CD4-positive, alpha-beta T cell treated with Interferon gamma for 1 hour (primary cell): ENCODE measurements around the gene ARMC8.
"Not testable (repeated sequence)": the region's sequence is repeated elsewhere in the genome, so short reads cannot be mapped to it uniquely, and the experiment has no call there.

Experiments used
- DNase-seq: peaks from one replicate; pipeline ENCODE4 v3.0.0-alpha.2; 2020

The ARMC8 gene

GRCh38 chr3:138187296-138188012 is at the start of gene ARMC8:
Gene ARMC8, plus strand, starts transcription at chr3:138187301. Its CDS starts 254 bp downstream, at chr3:138187555.
- DNase-seq: peak; percentile 25

- DNase-seq: no peak
Observed at GRCh38 chr3:138137861-138138260, 49.2 kb upstream of the ARMC8 start.

GRCh38 chr3:138139691-138140090 is 47.4 kb upstream of the ARMC8 start:
- DNase-seq: no peak

- no peak for DNase-seq
Observed at GRCh38 chr3:138140940-138141339, 46.2 kb upstream of the ARMC8 start.

GRCh38 chr3:138142181-138142580 is 44.9 kb upstream of the ARMC8 start:
- not testable (repeated sequence) for DNase-seq

GRCh38 chr3:138148503-138148902 is 38.6 kb upstream of the ARMC8 start:
- no peak for DNase-seq

GRCh38 chr3:138154534-138154933 is 32.6 kb upstream of the ARMC8 start:
- DNase-seq: no peak

- no peak for DNase-seq
Observed at GRCh38 chr3:138157743-138158142, 29.4 kb upstream of the ARMC8 start.

GRCh38 chr3:138165061-138165460 is 22.0 kb upstream of the ARMC8 start:
- DNase-seq: no peak

- DNase-seq: no peak
Observed at GRCh38 chr3:138172625-138173024, 14.5 kb upstream of the ARMC8 start.

- no peak for DNase-seq
Observed at GRCh38 chr3:138173769-138174420, 13.2 kb upstream of the ARMC8 start.

- peak; percentile 77 for DNase-seq
Observed at GRCh38 chr3:138174421-138175131, 12.5 kb upstream of the ARMC8 start, which contains the start of gene DBR1. Gene DBR1, minus strand, starts transcription at chr3:138174921. Its CDS starts 126 bp downstream, at chr3:138174795.

- DNase-seq: no peak
Observed at GRCh38 chr3:138180375-138181029, 6.6 kb upstream of the ARMC8 start.

GRCh38 chr3:138184994-138185393 is 2.1 kb upstream of the ARMC8 start:
- no peak for DNase-seq

GRCh38 chr3:138186221-138186620 is 880 bp upstream of the ARMC8 start:
- no peak for DNase-seq

GRCh38 chr3:138186803-138187295 is 252 bp upstream of the ARMC8 start:
- peak; percentile 91 for DNase-seq

- DNase-seq: no peak
Observed at GRCh38 chr3:138188013-138188730, 1.1 kb downstream of the ARMC8 start.

GRCh38 chr3:138195481-138195880 is 8.4 kb downstream of the ARMC8 start:
- DNase-seq: no peak

- no peak for DNase-seq
Observed at GRCh38 chr3:138196023-138196422, 8.9 kb downstream of the ARMC8 start.

GRCh38 chr3:138197058-138197457 is 10.0 kb downstream of the ARMC8 start:
- no peak for DNase-seq

- no peak for DNase-seq
Observed at GRCh38 chr3:138197524-138197923, 10.4 kb downstream of the ARMC8 start.

GRCh38 chr3:138199851-138200250 is 12.8 kb downstream of the ARMC8 start:
- DNase-seq: no peak
